GM19193 (cell line): Measurements from ENCODE around the gene CSNK1G2.
A peak's percentile ranks its signal among the peaks of the same experiment; 100 is the strongest.

ENCODE experiments used
- POLR2A ChIP-seq: IDR thresholded peaks from 4 replicates; pipeline ENCODE4 v1.6.1; 2011; ENCODE audit not compliant: insufficient read depth, insufficient read length; ENCODE audit errors: extremely low read depth

The CSNK1G2 gene

DNA sequence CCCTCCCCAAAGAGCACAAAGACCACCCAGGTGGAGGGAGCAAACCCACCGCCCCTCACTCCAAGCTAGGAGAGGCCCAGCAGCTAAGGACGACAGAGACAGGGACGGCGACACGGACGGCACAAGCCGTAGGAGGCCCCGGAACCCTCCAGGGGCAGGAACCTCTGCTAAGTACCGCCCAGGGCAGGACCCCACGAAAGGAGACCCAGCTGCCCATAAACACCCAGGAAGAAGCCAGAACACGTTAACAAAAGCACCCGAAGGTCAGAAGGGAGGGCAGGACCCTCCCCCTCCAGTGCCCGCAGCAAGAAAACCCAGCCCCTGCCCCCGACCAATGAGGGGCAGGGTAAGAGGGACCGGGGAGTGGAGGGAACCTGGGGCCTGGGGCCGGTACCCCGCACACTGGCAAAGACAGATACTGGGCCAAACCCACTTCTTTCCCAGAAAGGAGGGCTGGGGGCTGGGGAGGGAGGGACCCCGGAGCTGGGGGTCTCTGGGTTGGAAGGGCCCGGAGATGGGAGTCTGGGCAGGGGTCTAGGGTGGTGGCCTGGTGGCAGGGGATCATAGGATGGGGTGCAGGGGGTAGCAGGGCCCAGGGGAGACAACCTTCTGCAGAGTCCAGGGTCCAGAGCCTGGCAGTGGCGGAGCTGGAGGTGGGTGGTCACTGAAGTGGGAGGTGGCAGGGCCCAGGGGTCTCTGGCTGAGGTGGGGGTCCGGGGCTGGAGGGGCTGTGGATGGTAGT is 72.1 kb downstream of the CSNK1G2 start:
- TF ChIP-seq POLR2A = no peak

DNA sequence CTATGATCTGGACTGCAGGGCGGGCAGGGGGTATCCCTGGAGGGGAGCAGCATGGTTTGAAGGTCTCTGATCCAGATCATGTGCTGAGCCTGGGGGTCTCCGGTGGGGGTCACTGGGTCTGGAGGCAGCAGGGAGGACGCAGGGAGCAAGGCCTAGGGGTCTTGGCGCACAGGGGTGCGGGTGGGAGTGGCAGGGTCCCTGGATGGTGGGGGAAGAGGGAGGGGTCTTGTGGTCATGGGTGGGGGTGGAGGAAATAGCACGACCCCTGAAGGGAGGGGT is 72.7 kb downstream of the CSNK1G2 start:
- TF ChIP-seq POLR2A = no peak

DNA sequence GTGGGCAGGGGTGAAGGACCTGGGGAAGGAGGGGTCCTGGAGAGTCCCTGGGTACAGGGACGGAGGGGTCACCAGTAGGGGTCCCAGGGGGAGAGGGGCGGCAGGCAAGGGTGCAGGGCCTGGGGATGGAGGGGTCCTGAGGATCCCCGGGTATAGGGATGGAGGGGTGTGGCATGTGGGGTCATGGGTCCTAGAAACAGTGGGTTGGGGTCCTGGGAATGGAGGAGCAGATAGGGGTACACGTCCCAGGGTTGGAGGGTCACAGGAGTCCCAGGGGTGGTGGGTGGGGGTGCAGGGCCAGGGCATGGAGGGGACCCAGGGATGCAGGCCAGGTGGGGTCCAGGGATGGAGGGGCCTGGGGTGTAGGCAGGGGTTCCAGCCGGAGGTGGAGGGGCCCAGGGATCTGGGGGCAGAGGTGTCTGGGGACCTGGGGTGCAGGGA is 73.2 kb downstream of the CSNK1G2 start:
- no peak for TF ChIP-seq POLR2A

DNA sequence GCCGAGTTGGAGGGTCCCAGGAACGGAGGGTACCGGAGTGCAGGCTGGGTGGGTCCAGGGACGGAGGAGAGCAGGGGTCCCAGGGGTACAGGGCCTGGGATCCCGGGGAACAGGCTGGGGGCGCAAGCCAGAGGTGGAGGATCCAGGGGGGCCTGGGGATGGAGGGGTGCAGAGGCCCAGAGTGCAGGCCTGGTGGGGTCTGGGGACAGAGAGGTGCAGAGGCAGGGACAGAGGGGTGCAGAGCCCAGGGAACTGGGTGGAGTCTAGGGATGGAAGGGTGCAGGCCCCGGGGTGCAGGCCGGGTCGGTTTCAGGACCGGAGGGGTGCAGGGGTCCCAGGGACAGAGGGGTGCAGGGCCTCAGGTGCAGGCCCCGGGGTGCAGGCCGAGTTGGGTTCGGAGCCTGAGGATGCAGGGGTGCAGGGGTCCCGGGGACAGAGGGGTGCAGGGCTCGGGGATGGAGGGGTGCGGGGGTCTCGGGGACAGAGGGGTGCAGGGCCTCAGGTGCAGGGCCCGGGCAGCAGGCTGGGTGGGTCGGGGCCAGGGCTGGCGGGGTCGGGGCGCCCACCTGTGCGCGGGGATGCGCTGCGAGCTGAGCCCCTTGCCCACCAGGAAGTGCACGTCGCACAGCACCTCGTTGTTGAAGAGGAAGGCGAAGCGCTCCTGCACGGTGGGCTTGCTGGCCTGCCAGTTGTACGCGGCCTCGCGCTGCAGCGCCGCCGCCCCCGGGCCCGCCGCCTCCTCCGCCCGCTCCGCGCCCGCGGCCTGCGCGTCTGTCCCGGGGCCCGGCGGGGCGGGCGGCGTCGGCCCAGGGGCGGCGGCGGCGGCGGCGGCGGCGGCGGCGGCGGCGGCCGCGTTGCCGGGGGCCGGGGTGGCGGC is 74.0 kb downstream of the CSNK1G2 start:
- no peak for TF ChIP-seq POLR2A

DNA sequence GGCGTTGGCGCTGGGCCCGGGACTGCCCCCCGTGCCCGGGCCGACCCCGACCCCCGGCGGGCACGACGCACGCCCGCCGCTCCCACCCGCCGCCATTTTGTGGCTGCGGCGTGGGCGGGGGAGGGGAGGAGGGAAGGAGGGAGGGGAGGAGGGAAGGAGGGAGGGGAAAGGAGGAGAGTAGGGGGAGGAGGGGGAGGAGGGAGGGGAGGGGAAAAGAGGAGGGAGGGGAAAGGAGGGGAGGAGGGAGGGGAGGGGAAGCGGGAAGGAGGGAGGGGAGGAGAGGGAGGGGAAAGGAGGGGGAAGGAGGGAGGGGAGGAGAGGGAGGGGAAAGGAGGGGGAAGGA is 74.6 kb downstream of the CSNK1G2 start, which contains the start of gene BTBD2:
Gene BTBD2, minus strand, starts transcription at position 107 of the 343 bp plus-strand sequence. Its CDS starts 11 bp downstream, at position 96.
- TF ChIP-seq POLR2A = peak; percentile 47

DNA sequence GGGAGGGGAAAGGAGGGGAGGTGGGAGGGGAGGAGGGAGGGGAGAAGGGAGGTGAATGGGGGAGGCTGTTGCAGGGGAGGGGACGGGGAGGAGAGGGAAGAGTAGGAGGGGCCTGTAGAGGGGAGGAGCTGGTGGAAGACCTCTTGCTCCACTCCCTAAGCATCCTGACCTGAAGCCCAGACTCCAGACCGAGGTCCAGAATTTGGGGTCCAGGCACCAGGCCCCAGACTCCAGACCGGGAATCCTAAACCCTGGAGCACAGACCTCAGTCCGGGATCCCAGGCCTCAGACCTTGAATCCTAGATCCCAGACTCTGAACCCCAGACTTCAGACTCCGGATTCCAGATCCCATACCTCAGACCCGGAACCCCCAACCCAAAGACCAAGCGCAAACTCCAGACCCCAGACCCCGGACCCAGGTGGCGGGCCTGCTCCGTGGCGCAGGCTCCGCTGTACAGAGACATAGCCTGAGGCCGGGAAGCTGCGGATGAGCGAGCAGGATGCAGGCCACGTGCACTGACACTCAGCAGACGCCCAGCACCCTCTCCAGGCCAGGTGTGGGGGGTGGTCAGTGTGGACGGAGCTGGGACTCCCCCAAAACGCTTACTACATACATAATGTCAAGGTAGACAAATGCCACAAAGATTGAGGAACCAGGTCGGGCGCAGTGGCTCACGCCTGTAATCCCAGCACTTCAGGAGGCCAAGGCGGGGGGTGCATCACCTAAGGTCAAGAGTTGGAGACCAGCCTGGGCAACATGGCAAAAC is 75.3 kb downstream of the CSNK1G2 start:
- no peak for TF ChIP-seq POLR2A

DNA sequence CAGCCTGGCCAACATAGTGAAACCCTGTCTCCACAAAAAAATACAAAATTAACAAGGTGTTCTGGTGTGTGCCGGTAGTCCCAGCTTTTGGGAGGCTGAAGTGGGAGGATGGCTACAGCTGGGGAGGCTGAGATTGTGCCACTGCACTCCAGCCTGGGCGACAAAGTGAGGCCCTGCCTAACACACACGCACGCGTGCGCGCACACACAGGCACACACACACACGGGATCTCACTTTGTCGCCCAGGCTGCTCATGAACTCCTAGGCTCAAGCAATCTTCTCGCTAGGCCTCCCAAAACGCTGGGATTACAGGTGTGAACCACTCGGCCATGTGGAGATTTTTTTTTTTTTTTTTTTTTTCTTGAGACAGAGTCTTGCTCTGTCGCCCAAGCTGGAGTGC is 77.8 kb downstream of the CSNK1G2 start:
- no peak for TF ChIP-seq POLR2A

DNA sequence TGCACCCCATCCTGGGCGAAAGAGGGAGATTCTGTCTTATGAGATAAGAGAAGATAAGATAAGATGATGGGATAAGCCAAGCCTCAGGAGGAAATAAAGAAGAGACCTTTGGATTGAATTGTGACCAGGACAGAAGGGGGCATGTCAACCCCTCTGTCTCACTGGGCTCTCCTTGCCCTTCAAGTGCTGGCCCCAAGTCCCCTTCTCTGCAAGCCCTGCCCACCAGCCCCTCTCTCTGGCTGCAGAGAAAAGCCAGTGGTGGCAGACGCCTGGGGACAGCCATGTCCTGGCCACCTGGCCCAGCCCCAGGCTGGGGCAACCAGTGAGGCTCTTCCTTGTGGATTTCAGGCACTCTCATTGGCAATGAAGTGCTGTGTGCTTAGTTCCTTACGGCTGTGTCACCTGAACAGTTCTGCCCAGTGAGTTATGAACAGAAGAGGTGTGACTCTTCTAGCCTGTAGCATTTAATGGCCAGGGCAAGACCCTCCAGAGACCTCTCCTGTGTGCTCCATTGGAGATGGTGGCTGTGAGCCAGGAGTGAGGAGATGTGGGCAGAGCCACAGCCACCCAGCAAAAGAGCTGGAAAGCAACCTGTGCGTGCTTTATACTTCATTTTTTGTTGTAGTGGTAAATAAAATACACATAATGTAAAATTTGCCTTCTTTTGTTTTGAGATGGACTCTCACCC is 80.6 kb downstream of the CSNK1G2 start:
- TF ChIP-seq POLR2A = no peak

DNA sequence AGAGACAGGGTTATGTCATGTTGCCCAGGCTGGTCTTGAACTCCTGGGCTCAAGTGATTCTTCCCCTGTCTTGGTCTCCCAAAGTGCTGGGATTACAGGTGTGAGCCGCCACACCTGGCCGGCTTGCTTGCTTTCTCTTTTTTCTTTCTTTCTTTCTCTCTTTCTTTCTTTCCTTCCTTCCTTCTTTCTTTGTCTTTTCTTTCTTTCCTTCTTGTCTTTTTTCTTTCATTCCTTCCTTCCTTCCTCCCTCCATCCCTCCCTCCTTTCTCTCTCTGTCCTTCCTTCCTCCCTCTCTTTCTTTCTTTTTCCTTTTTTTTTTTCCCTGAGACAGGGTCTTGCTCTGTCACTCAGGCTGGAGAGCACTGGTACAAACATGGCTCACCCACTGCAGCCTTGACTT is 81.3 kb downstream of the CSNK1G2 start:
- TF ChIP-seq POLR2A = no peak

DNA sequence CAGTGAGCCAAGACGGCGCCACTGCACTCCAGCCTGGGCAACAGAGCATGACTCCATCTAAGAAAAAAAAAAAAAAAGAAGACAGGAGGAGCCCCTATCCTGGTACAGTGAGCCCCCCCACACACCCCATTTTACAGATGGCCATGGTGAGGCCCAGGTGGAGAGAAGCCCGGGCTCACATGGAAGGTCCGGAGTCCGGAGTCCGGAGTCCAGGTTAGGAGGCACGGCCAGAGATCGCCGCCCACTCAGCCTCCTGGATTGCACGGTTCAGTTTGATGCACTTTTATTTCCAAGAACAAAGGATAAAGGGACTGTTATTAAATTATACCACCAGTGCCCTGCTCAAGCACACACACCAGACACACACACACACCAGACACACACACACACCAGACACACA is 85.8 kb downstream of the CSNK1G2 start:
- no peak for TF ChIP-seq POLR2A

DNA sequence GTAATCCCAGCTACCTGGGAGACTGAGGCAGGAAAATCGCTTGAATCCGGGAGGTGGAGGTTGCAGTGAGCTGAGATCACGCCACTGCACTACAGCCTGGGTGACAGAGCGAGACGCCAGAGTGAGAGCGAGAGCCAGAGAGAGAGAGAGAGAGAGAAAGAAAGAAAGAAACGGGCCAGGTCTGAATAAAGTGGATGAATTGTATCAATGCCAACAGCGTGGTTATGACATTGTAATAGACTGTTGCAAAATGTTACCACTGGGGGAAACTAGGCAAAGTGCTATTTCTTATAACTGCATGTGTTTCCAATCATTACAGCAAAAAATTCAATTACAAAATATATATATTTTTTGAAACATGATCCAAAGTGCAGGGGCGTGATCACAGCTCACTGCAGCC is 86.4 kb downstream of the CSNK1G2 start:
- TF ChIP-seq POLR2A = no peak
